Panc1 (cell line): Measurements from ENCODE around the gene ZNF862. TPM values are rescaled to one million over a fixed set of nuclear protein-coding genes. Genes with fewer than 3 reads are reported as not detected.
A peak's percentile ranks its signal among the peaks of the same experiment; 100 is the strongest.

ENCODE experiments used
- ATAC-seq: fragments of 200-7000 bp; cut with Tn5 transposase; 2 replicates; pipeline ENCODE4 v1.9.1; 2020; ENCODE audit warnings: mild to moderate bottlenecking, moderate library complexity
- BruUV-seq: library from RNA; stranded (reverse); fragments of 400-500 nt; replicated peaks from 2 replicates; lab custom pipeline; 2021; lab: Mats Ljungman, UMichigan
- CTCF ChIA-PET: fragments of 300-600 bp; sonication (Branson Sonifier 250); formaldehyde crosslinking; loops from one replicate; lab custom pipeline; 2022; ENCODE audit warnings: antibody characterized with exemption; lab: Charles Lee
- POLR2A ChIA-PET: fragments of 300-600 bp; sonication (Branson Sonifier 250); formaldehyde crosslinking; loops from one replicate; lab custom pipeline; 2022; ENCODE audit warnings: antibody characterized with exemption; lab: Charles Lee
- DNase-seq: peaks from one replicate; pipeline ENCODE4 v3.0.0-alpha.2; 2010; ENCODE audit warnings: low read depth, low spot score
- H3K27ac ChIP-seq: 2 replicates; pipeline ENCODE4 v1.5.1; 2011; ENCODE audit warnings: mild to moderate bottlenecking, low read length, inconsistent platforms
- H3K27me3 ChIP-seq: fragments of 200-500 bp; sonication (Bioruptor generic); 2 replicates; pipeline ENCODE4 v1.6.0; 2014; ENCODE audit warnings: low read length, inconsistent platforms; ENCODE audit not compliant: control insufficient read depth, insufficient read depth
- H3K36me3 ChIP-seq: fragments of 200-500 bp; sonication (Bioruptor generic); 2 replicates; pipeline ENCODE4 v1.5.1; 2014; ENCODE audit warnings: inconsistent platforms, mild to moderate bottlenecking, low read length, moderate library complexity; ENCODE audit not compliant: control insufficient read depth, insufficient read depth
- H3K4me1 ChIP-seq: 2 replicates; pipeline ENCODE4 v1.5.1; 2011; ENCODE audit warnings: inconsistent platforms, mild to moderate bottlenecking, low read length, moderate library complexity; ENCODE audit not compliant: control insufficient read depth, insufficient read depth
- H3K4me3 ChIP-seq, 2 experiments: 2 replicates each; pipeline ENCODE4 v1.5.1; 2011 to 2012; ENCODE audit warnings: low read depth in 2 of 2, low read length in 2 of 2, mild to moderate bottlenecking in 2 of 2, inconsistent platforms in 1 of 2, moderate library complexity in 1 of 2
- H3K9me3 ChIP-seq: fragments of 200-500 bp; sonication (Bioruptor generic); 2 replicates; pipeline ENCODE4 v1.5.1; 2014; ENCODE audit warnings: low read depth, mild to moderate bottlenecking, inconsistent platforms, low read length, moderate library complexity; ENCODE audit not compliant: control insufficient read depth, insufficient read depth
- CTCF ChIP-seq: fragments of 450-650 bp; IDR thresholded peaks from 2 replicates; pipeline ENCODE4 v1.5.1; 2017; ENCODE audit warnings: mild to moderate bottlenecking
- POLR2AphosphoS5 ChIP-seq: IDR thresholded peaks from 2 replicates; pipeline ENCODE4 v1.6.1; 2012; ENCODE audit warnings: mild to moderate bottlenecking, low read depth, low read length, moderate library complexity
- REST ChIP-seq, 2 experiments: IDR thresholded peaks; 2 replicates each; pipeline ENCODE4 v1.6.1; 2011 to 2012; ENCODE audit warnings: low read depth in 2 of 2, control low read depth in 1 of 2, low read length in 1 of 2, mild to moderate bottlenecking in 1 of 2, moderate library complexity in 1 of 2; ENCODE audit not compliant: insufficient read depth in 1 of 2
- SIN3A ChIP-seq: IDR thresholded peaks from 2 replicates; pipeline ENCODE4 v1.6.1; 2012; ENCODE audit warnings: low read depth, mild to moderate bottlenecking, low read length, moderate library complexity, borderline replicate concordance; ENCODE audit not compliant: insufficient read depth
- TCF7L2 ChIP-seq: IDR thresholded peaks from 2 replicates; pipeline ENCODE4 v1.6.1; 2011; ENCODE audit warnings: mild to moderate bottlenecking, low read depth, low read length, inconsistent platforms
- in situ Hi-C: cut with HindIII; loops from 2 replicates; pipeline ENCODE4 v1.10.0; 2016; ENCODE audit warnings: low sequenced_read_pairs, low pct_unique_long_range_greater_than_20kb
- intact Hi-C: fragments of 100-400 bp; cut with micrococcal nuclease; formaldehyde crosslinking; loops from one replicate; pipeline ENCODE4 v1.10.0; 2022; ENCODE audit not compliant: unreplicated experiment
- total RNA-seq: library from RNA; stranded (reverse); gene quantifications from one replicate; pipeline ENCODE4 v1.2.1, GENCODE V29; 2021; ENCODE audit not compliant: unreplicated experiment

The ZNF862 gene
- total RNA-seq, 1 experiment from 2014 or later: 6.8 TPM

GRCh38 chr7:149800169-149800555 is 38.0 kb upstream of the ZNF862 start:
- H3K9me3 ChIP-seq: no peaks in the 10 kb centered on the region
- H3K27me3 ChIP-seq: no peaks in the 10 kb centered on the region
- TF ChIP-seq SIN3A (no peak), REST (IDR thresholded peaks at IDR 0.05; ENCODE audit: insufficient read depth in 1 of 2, low read depth in 2 of 2, low read length in 1 of 2) (no peak), POLR2AphosphoS5 (no peak), TCF7L2 (no peak), CTCF (peak; percentile 45)
- no peaks in the 10 kb centered on the region for H3K4me1 ChIP-seq
- ChIA-PET CTCF (no interaction called here), POLR2A (no interaction called here)
- H3K36me3 ChIP-seq: no peaks in the 10 kb centered on the region
- in situ Hi-C loops (no loop called here), intact Hi-C loops (no loop called here)
- ATAC-seq: no peak
- DNase-seq: no peak
- no peak overlapping the region for H3K27ac ChIP-seq
- H3K4me3 ChIP-seq: no peak overlapping the region
- no TSS peak for BruUV-seq

GRCh38 chr7:149801002-149801566 is 37.1 kb upstream of the ZNF862 start:
- TF ChIP-seq TCF7L2 (no peak), REST (IDR thresholded peaks at IDR 0.05; ENCODE audit: insufficient read depth in 1 of 2, low read depth in 2 of 2, low read length in 1 of 2) (no peak), CTCF (no peak), SIN3A (no peak), POLR2AphosphoS5 (no peak)
- no peak overlapping the region for H3K27ac ChIP-seq
- ATAC-seq (no peak), DNase-seq (no peak)
- no peaks in the 10 kb centered on the region for H3K4me1 ChIP-seq
- BruUV-seq: no TSS peak
- intact Hi-C loops: no loop called here
- ChIA-PET POLR2A (no interaction called here), CTCF (interaction anchor here (0.5 kb wide), 1 partner anchor 734 kb away, joined by 4 read pairs; no protein-coding TSS in a partner anchor)
- H3K36me3 ChIP-seq: no peaks in the 10 kb centered on the region
- no peaks in the 10 kb centered on the region for H3K9me3 ChIP-seq
- in situ Hi-C loops: no loop called here
- no peaks in the 10 kb centered on the region for H3K27me3 ChIP-seq
- no peak overlapping the region for H3K4me3 ChIP-seq
